Measurements from ENCODE around the gene ADARB1.

Gene ADARB1

GRCh38 chr21:45258466-45258865, 184.1 kb downstream of the ADARB1 start:
- H3K27ac ChIP-seq (ENCODE audit: extremely low read depth, low read depth, low read length), result no peak overlapping the region
- no peaks in the 10 kb centered on the region for H3K9me3 ChIP-seq (ENCODE audit: control insufficient read depth, insufficient read depth, low read depth, low read length)
- peaks cover 0 to 5% of the 10 kb centered on the region in 2 experiments; a peak in 2 of 3 replicates for H3K36me3 ChIP-seq (ENCODE audit: control insufficient read depth in 2 of 2, insufficient read depth in 1 of 2, low read length in 2 of 2)
- CTCF ChIA-PET, result interaction anchor here (0.7 to 1.1 kb wide), 2 partner anchors 118 to 120 kb away, joined by 3 to 4 read pairs; no protein-coding TSS in a partner anchor
- no peak for TF ChIP-seq REST (tag by site-specific recombination; IDR thresholded peaks at IDR 0.05)
- TF ChIP-seq ZNF354C (tag by site-specific recombination; IDR thresholded peaks at IDR 0.05; ENCODE audit: borderline replicate concordance, low read depth), result no peak
- no peak for TF ChIP-seq ZBTB48 (tag by site-specific recombination; IDR thresholded peaks at IDR 0.05)
- no peak for TF ChIP-seq BCL6B (tag by site-specific recombination; IDR thresholded peaks at IDR 0.05)
- TF ChIP-seq ZNF707 (tag by site-specific recombination; IDR thresholded peaks at IDR 0.05), result no peak
- TF ChIP-seq, protein P1, sequence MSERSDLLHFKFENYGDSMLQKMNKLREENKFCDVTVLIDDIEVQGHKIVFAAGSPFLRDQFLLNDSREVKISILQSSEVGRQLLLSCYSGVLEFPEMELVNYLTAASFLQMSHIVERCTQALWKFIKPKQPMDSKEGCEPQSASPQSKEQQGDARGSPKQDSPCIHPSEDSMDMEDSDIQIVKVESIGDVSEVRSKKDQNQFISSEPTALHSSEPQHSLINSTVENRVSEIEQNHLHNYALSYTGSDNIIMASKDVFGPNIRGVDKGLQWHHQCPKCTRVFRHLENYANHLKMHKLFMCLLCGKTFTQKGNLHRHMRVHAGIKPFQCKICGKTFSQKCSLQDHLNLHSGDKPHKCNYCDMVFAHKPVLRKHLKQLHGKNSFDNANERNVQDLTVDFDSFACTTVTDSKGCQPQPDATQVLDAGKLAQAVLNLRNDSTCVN (tag by site-specific recombination; optimal IDR thresholded peaks at IDR 0.05), result no peak
- TF ChIP-seq ZNF280C (tag by site-specific recombination; IDR thresholded peaks at IDR 0.05), result no peak
- no peak for TF ChIP-seq ZNF184 (tag by site-specific recombination; IDR thresholded peaks at IDR 0.05)
- TF ChIP-seq KLF9 (tag by site-specific recombination; IDR thresholded peaks at IDR 0.05; ENCODE audit: low read depth), result no peak
- TF ChIP-seq ZNF76 (tag by site-specific recombination; IDR thresholded peaks at IDR 0.05; ENCODE audit: borderline replicate concordance, low read depth), result no peak
- no peak for TF ChIP-seq ZNF416 (tag by site-specific recombination; IDR thresholded peaks at IDR 0.05)
- no peak for TF ChIP-seq ZNF792 (tag by site-specific recombination; IDR thresholded peaks at IDR 0.05)
- TF ChIP-seq EGR2 (tag by site-specific recombination; IDR thresholded peaks at IDR 0.05; ENCODE audit: low read depth), result no peak
- no peak for TF ChIP-seq IKZF3 (tag by site-specific recombination; IDR thresholded peaks at IDR 0.05)
- TF ChIP-seq, protein P2, sequence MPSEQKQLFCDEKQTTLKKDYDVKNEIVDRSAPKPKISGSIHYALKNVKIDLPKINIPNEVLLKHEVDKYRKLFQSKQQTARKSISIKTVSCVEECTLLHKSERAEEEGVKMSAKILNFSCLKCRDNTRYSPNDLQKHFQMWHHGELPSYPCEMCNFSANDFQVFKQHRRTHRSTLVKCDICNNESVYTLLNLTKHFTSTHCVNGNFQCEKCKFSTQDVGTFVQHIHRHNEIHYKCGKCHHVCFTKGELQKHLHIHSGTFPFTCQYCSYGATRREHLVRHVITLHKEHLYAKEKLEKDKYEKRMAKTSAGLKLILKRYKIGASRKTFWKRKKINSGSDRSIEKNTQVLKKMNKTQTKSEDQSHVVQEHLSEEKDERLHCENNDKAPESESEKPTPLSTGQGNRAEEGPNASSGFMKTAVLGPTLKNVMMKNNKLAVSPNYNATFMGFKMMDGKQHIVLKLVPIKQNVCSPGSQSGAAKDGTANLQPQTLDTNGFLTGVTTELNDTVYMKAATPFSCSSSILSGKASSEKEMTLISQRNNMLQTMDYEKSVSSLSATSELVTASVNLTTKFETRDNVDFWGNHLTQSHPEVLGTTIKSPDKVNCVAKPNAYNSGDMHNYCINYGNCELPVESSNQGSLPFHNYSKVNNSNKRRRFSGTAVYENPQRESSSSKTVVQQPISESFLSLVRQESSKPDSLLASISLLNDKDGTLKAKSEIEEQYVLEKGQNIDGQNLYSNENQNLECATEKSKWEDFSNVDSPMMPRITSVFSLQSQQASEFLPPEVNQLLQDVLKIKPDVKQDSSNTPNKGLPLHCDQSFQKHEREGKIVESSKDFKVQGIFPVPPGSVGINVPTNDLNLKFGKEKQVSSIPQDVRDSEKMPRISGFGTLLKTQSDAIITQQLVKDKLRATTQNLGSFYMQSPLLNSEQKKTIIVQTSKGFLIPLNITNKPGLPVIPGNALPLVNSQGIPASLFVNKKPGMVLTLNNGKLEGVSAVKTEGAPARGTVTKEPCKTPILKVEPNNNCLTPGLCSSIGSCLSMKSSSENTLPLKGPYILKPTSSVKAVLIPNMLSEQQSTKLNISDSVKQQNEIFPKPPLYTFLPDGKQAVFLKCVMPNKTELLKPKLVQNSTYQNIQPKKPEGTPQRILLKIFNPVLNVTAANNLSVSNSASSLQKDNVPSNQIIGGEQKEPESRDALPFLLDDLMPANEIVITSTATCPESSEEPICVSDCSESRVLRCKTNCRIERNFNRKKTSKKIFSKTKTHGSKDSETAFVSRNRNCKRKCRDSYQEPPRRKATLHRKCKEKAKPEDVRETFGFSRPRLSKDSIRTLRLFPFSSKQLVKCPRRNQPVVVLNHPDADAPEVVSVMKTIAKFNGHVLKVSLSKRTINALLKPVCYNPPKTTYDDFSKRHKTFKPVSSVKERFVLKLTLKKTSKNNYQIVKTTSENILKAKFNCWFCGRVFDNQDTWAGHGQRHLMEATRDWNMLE (tag by site-specific recombination; conservative IDR thresholded peaks at IDR 0.05; ENCODE audit: low read depth), result no peak
- TF ChIP-seq BCL11A (tag by site-specific recombination; IDR thresholded peaks at IDR 0.05; ENCODE audit: low read depth), result no peak
- no peak for TF ChIP-seq FEZF1 (tag by site-specific recombination; IDR thresholded peaks at IDR 0.05)
- TF ChIP-seq WT1 (tag by site-specific recombination; IDR thresholded peaks at IDR 0.05), result no peak
- POLR2A ChIA-PET, result interaction anchor here (0.6 to 0.7 kb wide), 2 partner anchors 12 to 29 kb away, joined by 3 read pairs; partner anchors contain the start of gene POFUT2
- H3K4me1 ChIP-seq (ENCODE audit: control insufficient read depth, insufficient read depth, low read length), result no peaks in the 10 kb centered on the region
- no peak overlapping the region for H3K4me3 ChIP-seq (ENCODE audit: low read depth, low read length)
